ENCODE measurements around the gene FBXO48.
A peak's percentile ranks its signal among the peaks of the same experiment; 100 is the strongest.
"Not testable (repeated sequence)": the region's sequence is repeated elsewhere in the genome, so short reads cannot be mapped to it uniquely, and the experiment has no call there.

Gene FBXO48

GRCh38 chr2:68471385-68471784, 4.3 kb upstream of the FBXO48 start:
- no peak for DNase-seq (ENCODE audit: low read depth in 2 of 2)

GRCh38 chr2:68469935-68470334, 2.8 kb upstream of the FBXO48 start:
- DNase-seq (ENCODE audit: low read depth in 2 of 2): no peak

- DNase-seq (ENCODE audit: low read depth in 2 of 2): no peak
Observed at GRCh38 chr2:68468801-68469200, 1.7 kb upstream of the FBXO48 start.

- no peak for DNase-seq (ENCODE audit: low read depth in 2 of 2)
Observed at GRCh38 chr2:68466778-68467076, 367 bp downstream of the FBXO48 start.

GRCh38 chr2:68466361-68466777, 725 bp downstream of the FBXO48 start:
- DNase-seq (ENCODE audit: low read depth in 2 of 2): peak; percentile 51 to 56

- DNase-seq (ENCODE audit: low read depth in 2 of 2): peak; percentile 26 to 34
Observed at GRCh38 chr2:68465081-68465916, 1.8 kb downstream of the FBXO48 start.

GRCh38 chr2:68464651-68465050, 2.4 kb downstream of the FBXO48 start:
- no peak for DNase-seq (ENCODE audit: low read depth in 2 of 2)

GRCh38 chr2:68463287-68463877, 3.7 kb downstream of the FBXO48 start:
- no peak for DNase-seq (ENCODE audit: low read depth in 2 of 2)

GRCh38 chr2:68458981-68459380, 8.1 kb downstream of the FBXO48 start:
- DNase-seq (ENCODE audit: low read depth in 2 of 2): no peak

- DNase-seq (ENCODE audit: low read depth in 2 of 2): no peak
Observed at GRCh38 chr2:68456198-68456597, 10.9 kb downstream of the FBXO48 start.

- no peak for DNase-seq (ENCODE audit: low read depth in 2 of 2)
Observed at GRCh38 chr2:68454719-68455118, 12.4 kb downstream of the FBXO48 start.

- no peak for DNase-seq (ENCODE audit: low read depth in 2 of 2)
Observed at GRCh38 chr2:68453761-68454360, 13.2 kb downstream of the FBXO48 start.

GRCh38 chr2:68452158-68452900, 14.8 kb downstream of the FBXO48 start:
- no peak for DNase-seq (ENCODE audit: low read depth in 2 of 2)

GRCh38 chr2:68448671-68449653, 18.1 kb downstream of the FBXO48 start:
- DNase-seq (ENCODE audit: low read depth in 2 of 2): no peak

- DNase-seq (ENCODE audit: low read depth in 2 of 2): no peak
Observed at GRCh38 chr2:68447118-68447517, 20.0 kb downstream of the FBXO48 start.

GRCh38 chr2:68446425-68446824, 20.7 kb downstream of the FBXO48 start:
- DNase-seq (ENCODE audit: low read depth in 2 of 2): not testable (repeated sequence)

- DNase-seq (ENCODE audit: low read depth in 2 of 2): no peak
Observed at GRCh38 chr2:68441994-68442322, 25.1 kb downstream of the FBXO48 start.

GRCh38 chr2:68441179-68441993, 25.7 kb downstream of the FBXO48 start:
- DNase-seq (ENCODE audit: low read depth in 2 of 2): peak; percentile 71 to 74

- DNase-seq (ENCODE audit: low read depth in 2 of 2): no peak
Observed at GRCh38 chr2:68438455-68439303, 28.4 kb downstream of the FBXO48 start.

GRCh38 chr2:68436270-68436669, 30.8 kb downstream of the FBXO48 start:
- no peak for DNase-seq (ENCODE audit: low read depth in 2 of 2)

All from stimulated activated CD8-positive, alpha-beta memory T cell treated with anti-CD3 and anti-CD28 coated beads, Interleukin-15, amount 100 ng/mL, for 48 hours (primary cell).